Skin epidermis (tissue), 12 donors: ENCODE measurements around the gene LAMA2.

Experiments
- H3K27ac ChIP-seq, 21 experiments: fragments of 200-600 bp; sonication (generic) in 11 of 21; one replicate each; pipeline ENCODE4 v1.5.0; 2020; ENCODE audit warnings: mild to moderate bottlenecking in 3 of 21, inconsistent platforms in 2 of 21, moderate library complexity in 2 of 21
- H3K4me3 ChIP-seq, 7 experiments: fragments of 200-600 bp; sonication (generic) in 2 of 7; one replicate each; pipeline ENCODE4 v1.5.0; 2020; ENCODE audit warnings: inconsistent platforms in 2 of 7, mild to moderate bottlenecking in 2 of 7, moderate library complexity in 1 of 7

The LAMA2 gene

DNA sequence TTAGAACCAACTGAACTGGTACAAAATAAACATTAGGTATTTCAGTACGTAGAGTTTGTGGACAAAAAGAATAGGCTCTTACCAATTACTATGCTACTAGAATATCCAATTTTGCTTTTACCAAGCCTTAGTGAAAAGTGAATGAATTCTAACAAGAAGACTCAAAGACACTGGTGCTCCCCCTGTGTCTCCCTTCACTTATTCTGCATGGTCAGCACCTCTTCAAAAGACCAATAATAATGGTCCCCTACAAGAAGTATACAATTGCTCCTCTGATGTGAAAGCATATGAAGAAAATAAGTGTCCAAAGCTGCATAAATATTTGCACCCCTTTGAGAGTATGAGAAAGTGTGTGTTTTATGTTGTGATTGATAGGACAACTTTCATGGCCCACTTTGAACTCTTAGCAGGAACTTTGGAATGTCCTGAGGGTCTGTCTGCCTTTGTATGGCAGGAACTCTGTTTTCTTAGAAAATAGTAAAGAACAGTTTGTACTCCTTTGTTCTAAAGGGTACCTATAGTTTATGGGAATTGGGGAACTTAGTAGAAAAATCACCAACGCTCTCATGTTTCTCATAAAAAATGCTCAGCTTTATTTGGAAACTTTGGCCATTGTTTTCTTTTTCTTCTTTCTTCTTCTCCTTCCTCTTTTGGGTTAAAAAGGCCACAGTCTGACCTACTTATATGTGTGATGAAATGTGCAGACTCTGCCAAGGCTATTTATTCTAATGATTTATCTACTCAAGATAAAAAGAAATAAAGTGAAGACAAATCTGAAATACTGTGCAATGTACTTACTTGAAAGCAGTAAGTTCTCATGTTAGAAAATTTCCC is 352.4 kb downstream of the LAMA2 start:
- Histone ChIP-seq H3K27ac (peak overlapping the region in 1 of 21 experiments; percentile 54), H3K4me3 (no peak overlapping the region)

DNA sequence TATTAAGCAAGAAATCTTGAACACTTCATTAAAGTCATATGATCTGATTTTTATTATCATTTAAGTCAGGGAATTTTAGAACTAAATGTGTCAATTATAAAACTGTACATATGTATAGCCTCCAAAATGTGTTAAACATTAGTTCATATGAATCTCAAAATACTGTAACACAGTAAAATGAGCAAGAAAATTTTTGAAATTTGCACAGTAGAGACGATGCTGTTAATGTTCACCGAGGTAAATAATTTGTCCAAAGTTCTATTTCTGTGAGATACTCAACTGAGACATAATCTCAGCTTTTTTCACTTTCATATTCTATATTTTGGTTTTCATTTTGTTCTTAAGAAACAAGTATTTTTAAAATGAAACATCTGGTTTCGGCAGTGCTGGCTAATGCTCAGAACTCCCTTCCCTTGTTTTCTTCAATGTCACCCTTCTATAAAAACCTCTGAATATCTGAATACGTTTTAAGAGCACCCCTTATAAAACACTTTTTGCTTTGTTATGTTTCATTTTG is 353.1 kb downstream of the LAMA2 start:
- peak overlapping the region in 1 of 21 experiments; percentile 54 for H3K27ac ChIP-seq

DNA sequence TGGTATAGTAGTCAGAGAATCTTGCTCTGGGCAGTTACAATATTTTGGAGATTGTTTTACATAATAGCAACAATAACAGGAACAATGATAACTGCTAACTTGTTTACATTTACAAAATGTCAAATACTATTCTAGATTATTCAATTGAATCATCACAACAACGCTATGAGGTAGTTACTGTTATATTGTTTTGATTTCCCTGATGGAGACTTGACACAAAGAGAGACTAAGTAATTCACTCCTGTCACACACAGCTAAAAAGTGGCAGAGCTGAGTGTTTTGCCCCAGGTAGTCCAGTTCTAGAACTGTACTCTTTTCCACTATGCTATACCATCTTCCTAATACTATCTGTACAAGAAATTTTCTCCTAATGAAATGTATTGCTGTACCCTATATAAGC is 356.1 kb downstream of the LAMA2 start:
- H3K4me3 ChIP-seq, result no peak overlapping the region
- H3K27ac ChIP-seq, result no peak overlapping the region

More for the DNA sequence above, 353.1 kb downstream of the LAMA2 start:
- no peak overlapping the region for H3K4me3 ChIP-seq

DNA sequence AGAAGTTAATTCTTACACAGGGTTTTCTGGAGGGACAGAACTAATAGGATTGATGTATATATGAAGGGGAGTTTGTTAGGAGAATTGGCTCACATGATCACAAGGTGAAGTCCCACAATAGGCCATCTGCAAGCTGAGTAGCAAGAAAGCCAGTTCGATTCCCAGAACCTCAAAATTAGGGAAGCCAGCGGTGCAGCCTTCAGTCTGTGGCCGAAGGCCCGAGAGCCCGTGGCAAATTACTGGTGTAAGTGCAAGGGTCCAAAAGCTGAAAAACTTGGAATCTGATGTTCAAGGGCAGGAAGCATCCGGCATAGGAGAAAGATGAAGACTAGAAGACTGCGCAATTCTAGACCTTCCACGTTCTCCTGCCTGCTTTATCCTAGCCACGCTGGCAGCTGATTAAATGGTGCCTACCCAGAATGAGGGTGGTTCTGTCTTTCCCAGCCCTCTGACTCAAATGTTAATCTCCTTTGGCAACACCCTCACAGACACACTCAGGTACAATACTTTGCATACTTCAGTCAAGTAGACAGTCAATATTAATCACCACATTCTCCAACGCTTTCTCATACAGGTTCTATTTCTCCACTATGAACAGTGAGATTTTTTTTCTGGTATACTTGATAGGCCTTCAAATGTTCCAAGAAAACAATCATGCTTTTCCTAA is 357.0 kb downstream of the LAMA2 start:
- H3K27ac ChIP-seq, result no peak overlapping the region
- no peak overlapping the region for H3K4me3 ChIP-seq

DNA sequence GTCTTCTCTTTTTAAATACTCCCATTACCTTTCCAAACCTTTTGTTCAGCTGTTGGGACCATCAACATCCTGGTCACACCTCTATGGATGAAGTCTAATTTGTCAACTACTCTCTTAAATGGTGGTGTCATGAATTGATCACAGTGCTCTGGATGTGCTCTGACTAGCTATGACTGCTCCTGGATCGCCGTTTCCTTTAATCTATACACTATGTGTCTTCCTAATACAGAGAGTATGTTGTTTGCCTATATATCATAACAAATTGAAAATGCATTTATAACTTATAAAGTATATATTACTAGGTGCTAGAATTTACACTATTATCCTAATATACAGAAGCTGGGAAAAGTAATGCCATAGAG is 357.5 kb downstream of the LAMA2 start:
- H3K27ac ChIP-seq, result no peak overlapping the region
- no peak overlapping the region for H3K4me3 ChIP-seq

DNA sequence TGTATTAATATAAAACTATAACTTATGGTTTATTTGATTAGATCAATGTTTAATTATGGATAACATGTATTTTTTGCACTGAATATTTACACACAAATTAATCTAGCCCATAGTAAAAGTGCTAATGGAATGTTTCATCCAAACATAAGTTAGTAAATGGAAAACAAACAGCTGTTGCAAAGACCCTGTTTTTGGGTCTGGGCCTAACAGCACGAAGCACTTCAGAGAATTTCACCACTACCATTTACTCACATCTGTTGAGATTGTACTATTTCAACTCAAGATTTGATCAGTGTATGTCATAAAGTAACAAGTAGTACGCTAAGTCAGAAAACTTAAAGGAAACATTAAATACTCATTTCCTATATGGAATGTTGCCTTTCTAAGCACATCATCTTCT is 359.6 kb downstream of the LAMA2 start:
- no peak overlapping the region for H3K4me3 ChIP-seq
- H3K27ac ChIP-seq, result no peak overlapping the region

DNA sequence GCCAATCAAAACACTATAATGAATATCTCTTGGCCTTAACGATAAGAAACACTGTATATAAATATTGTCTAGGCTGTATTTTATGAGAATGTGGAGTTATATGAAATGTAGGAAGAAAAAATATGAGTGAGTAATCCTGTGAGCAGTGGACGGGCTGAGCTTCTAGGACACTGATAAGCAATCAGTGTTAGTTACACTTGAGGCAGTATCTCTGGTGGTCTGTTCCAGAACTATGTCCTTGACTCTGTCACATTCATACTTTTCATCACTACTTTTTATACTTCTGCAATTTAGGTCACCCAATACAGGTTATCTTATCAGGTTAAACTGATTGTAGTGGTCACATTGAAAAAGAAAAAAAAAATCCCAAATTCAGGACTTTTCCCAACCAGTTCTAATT is 360.4 kb downstream of the LAMA2 start:
- no peak overlapping the region for H3K27ac ChIP-seq
- no peak overlapping the region for H3K4me3 ChIP-seq

DNA sequence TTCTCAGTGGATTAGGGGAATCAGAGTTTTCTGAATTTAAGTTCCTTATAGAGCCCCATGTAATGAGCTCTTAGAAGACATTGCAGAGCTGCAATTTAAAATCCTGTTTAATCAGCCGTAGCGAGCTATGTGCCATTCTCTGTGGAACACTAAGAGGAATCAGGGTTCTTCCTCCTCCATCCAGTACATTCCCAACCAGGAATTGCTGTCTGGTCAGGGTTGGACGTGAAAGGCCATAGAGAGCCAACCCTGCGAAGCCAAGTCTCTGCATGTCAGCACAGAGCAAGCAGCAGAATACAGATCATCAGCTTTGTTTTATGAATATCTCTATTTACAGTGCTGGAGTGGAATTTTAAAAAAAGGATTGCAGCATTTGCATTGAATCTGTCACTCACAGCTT is 366.0 kb downstream of the LAMA2 start:
- H3K27ac ChIP-seq, result no peak overlapping the region
- no peak overlapping the region for H3K4me3 ChIP-seq

DNA sequence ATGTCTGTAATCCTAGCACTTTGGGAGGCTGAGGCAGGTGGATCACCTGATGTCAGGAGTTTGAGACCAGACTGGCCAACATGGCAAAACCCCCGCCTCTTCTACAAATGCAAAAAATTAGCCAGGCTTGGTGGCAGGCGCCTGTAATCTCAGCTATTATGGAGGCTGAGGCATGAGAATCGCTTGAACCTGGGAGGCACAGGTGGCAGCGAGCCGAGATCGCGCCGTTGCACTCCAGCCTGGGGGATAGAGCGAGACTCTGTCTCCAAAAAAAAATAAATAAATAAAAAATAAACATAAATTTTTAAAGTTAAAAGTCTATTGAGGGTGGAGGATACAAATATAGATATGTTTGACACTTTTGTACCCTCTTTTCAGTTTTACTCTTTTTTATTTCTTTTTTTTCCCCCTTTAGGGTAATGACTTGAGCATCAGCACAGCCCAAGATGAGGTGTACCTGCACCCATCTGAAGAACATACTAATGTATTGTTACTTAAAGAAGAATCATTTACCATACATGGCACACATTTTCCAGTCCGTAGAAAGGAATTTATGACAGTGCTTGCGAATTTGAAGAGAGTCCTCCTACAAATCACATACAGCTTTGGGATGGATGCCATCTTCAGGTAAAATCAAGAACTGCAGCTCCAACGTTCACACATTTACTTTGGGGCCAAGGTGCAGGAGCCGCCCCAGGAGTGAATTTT is 368.9 kb downstream of the LAMA2 start:
- Histone ChIP-seq H3K27ac (peak overlapping the region in 1 of 21 experiments; percentile 24), H3K4me3 (no peak overlapping the region)

DNA sequence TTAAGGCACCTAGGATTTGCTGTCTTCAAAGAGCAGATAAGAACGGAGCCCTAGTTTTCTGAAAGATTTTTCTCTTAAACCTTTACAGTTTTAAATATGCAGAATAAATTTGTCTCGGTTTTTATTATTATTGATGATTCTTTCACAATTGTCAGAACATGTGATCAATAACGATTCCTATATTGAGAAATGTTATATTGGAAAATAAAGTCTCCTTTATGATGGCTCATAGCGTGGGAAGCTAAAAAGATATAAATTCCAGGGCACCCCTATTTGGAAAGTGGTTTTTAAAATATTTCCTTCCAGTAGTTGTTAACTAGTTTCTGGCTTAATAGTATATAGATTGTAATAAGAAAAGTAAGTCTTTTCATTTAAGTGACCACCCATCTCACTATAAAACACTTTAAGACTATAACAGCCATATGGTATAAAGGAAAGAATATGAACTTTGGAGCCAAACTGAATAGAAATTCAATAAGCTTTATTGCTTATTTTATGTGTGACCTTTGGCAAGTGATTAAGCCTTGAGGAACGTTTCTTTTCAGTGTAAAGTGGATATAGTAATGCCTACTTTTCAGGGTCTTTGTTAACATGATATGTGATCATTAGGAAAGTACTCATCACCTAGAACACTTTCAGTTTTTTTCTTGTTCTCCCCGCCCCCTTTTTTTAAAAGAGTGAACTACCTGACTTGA is 369.6 kb downstream of the LAMA2 start:
- no peak overlapping the region for H3K4me3 ChIP-seq
- H3K27ac ChIP-seq, result no peak overlapping the region

DNA sequence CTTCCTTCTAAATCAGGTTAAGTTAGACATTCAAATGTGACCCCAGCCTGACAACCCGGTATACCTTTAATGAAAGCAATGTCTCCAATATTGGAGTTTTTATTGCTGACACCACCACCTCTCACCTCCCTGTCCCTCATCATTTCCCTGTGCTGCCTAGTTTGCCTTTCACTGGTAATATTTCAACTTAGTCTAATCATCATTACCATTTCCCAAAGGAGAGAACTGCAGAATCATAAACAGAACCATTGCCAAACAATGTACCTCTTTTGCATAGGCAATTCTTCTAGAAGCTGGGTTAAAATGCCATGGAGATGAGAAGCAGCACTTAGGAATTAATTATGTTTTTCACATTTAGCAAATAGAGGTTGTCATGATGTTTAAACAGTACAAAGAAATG is 370.3 kb downstream of the LAMA2 start:
- Histone ChIP-seq H3K27ac (no peak overlapping the region), H3K4me3 (no peak overlapping the region)

DNA sequence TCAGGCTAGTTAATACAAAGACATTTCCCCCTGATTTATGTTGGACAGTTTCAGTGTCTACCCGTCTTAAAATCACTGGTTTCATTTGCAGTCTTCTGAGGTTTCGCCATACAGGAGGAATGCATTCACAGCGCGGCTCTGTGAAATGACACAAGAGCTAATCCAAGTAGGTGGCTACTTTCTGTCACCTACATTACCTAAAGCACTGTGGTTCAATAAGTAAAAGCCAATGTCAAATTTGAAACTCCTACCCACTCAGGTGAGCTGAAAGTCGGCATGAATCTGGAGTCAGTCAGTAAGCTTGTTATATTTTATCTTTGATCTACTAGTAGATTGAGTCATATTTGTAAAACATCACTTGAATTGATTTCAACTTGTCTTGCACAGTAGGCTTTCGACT is 370.8 kb downstream of the LAMA2 start:
- Histone ChIP-seq H3K27ac (no peak overlapping the region), H3K4me3 (no peak overlapping the region)

DNA sequence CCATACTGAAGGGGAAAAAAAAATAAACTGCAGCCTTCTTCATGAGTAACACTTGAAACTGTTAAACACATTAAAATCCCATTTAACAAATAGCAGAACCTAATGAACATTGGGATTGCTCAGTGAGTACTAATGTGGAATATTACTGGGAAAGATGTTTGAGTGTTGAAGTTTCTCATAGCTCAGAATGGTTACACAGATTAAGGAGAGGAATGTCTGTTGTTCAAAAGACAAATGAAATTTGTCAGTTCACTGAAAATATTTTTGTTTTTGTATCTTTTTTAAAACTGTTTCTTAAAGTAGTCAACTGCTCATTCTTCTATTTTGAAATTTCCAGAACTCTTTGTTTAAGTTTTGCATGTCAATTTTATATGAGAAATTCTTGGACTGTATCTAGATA is 374.3 kb downstream of the LAMA2 start:
- Histone ChIP-seq H3K27ac (no peak overlapping the region), H3K4me3 (no peak overlapping the region)

DNA sequence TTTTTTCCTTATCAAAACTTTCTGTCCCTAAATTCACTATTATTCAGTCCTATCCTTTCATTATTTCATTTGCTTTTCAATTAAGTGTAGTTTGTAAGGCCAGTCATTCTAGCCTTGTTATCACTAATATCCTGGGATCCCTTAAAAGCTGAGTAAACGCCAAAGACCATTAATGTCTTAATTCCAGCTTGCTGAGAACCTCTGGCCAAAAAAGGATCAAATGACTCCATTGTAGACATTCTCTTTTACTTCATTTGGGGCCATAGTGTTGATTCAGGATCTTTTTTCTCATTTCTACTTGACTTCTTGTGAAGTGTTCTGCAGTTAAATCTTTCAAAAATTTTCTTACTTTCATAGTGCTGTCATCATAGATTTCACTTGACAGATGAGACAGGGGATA is 379.7 kb downstream of the LAMA2 start:
- Histone ChIP-seq H3K4me3 (no peak overlapping the region), H3K27ac (no peak overlapping the region)

DNA sequence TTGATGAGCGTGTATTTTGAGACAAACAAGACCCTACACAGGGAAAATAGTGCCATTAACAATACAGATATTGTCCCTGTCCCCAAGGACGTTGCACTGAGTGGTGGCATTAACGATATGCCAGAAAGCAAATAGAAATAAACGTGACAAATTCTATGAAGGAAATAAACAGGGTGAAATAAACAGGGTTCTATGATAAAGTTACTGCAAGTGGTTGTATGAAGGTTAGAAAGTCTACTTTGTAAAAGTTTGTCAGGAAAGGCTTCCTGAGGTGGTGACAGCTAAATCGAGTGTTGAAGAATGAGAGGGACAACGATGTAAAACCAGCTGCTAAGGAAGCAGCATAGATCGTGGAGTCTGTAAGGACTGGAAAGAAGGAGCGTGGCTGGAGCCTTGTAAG is 380.2 kb downstream of the LAMA2 start:
- no peak overlapping the region for H3K4me3 ChIP-seq
- H3K27ac ChIP-seq, result no peak overlapping the region

DNA sequence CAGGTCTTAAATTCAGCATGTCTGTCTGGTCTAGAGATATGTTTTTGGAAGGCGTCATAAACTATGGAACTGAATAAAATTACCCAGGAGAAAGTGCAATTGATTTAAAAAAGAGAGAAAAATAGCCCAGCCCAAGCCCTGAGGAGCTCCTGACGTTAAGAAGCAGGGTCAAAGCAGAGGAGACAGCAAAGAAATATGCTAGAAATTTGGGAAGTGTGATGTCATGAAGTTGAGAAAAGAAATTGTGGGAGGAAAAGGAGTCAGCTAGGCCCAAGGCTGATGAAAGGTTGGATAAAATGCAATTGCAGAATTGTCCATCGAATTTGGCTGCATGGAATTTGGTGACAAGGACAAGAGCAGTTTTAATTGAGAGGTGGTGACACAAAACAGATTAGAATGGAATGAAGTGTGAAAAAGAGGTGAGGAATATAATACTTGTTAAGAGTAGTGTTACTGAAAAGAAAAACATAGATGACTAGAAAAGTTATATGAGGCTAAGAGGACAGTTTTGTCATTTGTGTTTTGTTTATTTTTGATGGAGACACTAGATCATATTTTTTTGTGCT is 381.6 kb downstream of the LAMA2 start:
- Histone ChIP-seq H3K27ac (no peak overlapping the region), H3K4me3 (no peak overlapping the region)

DNA sequence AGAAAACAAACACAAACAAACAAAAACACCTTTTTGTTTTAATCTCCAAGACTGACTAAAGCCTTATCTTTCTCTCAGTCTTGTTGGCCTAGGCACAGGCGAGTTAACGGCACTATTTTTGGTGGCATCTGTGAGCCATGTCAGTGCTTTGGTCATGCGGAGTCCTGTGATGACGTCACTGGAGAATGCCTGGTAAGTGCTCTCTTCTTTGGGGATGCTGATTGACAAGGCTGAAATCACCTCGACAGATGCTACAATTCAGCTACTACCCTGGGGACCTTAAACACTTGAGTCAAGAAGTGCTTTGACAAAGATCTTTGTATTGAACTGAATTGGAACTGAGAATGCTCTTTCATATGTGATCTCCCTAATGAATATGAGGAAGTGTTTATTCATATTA is 384.1 kb downstream of the LAMA2 start:
- no peak overlapping the region for H3K4me3 ChIP-seq
- H3K27ac ChIP-seq, result no peak overlapping the region

DNA sequence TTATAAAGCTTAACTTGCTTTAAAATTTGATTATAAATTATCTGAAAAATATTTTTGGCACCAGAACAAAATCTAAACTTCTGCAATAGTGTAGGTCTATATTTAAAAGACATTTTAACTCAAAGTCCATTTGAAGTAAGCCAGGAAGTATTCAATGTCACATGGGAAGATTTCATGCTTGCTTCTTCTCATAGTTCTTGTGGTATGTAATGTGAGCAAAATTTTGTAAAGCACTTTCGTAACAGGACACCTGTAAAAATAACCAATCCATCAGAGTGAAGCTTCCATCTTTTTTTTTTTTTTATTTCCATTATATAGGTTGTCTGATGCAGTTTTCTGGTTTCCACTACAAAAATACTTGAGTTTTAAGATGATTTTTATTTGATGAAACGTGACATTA is 386.1 kb downstream of the LAMA2 start:
- Histone ChIP-seq H3K4me3 (no peak overlapping the region), H3K27ac (no peak overlapping the region)

DNA sequence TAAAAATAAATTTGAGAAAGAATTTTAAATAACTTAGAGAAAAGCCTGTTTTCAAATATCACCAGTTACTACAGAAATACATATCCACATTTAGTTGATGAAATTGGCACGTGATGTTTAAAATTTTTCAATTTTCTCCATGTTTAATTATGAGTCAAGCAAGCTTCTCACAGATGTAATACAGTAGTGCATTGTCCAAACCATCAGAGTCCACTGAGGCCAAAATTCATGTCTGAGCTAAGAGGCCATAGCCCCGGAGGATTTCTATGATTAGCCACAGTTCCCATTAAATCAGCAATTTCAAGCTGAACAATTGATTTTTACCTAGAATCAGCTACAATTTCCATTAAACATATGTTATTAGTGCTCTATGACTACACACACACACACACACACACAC is 387.0 kb downstream of the LAMA2 start:
- H3K27ac ChIP-seq, result no peak overlapping the region

DNA sequence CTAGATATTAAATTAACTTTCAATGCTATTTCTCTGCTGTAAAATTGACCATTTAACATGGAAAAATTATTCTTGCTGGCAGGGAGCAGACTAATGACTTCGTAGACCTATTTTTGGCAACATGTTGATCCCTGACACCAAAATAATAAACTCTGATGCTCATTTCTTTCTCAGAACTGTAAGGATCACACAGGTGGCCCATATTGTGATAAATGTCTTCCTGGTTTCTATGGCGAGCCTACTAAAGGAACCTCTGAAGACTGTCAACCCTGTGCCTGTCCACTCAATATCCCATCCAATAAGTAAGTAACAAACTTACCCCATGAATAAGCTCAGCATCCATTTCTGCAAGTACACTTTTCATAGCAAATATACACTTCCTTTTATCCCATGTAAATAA is 387.5 kb downstream of the LAMA2 start:
- no peak overlapping the region for H3K4me3 ChIP-seq
- H3K27ac ChIP-seq, result no peak overlapping the region

More for the DNA sequence above, 387.0 kb downstream of the LAMA2 start:
- no peak overlapping the region for H3K4me3 ChIP-seq
